HepG2 (cell line): ENCODE data around the gene SLC12A2. TPM values are rescaled to one million over a fixed set of nuclear protein-coding genes. Genes with fewer than 3 reads are reported as not detected.

Source experiments
- ATF2 ChIP-seq: sonication (generic); formaldehyde crosslinking; IDR thresholded peaks from 2 replicates; pipeline ENCODE4 v1.4.0; 2020; ENCODE audit warnings: missing genetic modification reagents
- CCAR2 ChIP-seq: fragments of 200-400 bp; formaldehyde crosslinking; optimal IDR thresholded peaks from 2 replicates; pipeline ENCODE3; 2018; ENCODE audit warnings: low read depth, mild to moderate bottlenecking, low read length, moderate library complexity
- CTCF ChIP-seq: sonication (generic); formaldehyde crosslinking; IDR thresholded peaks from 2 replicates; pipeline ENCODE4 v1.5.0; 2020; ENCODE audit warnings: mild to moderate bottlenecking, missing genetic modification reagents, moderate library complexity
- ELF3 ChIP-seq: IDR thresholded peaks from 2 replicates; pipeline ENCODE4 v1.6.1; 2016; ENCODE audit warnings: missing genetic modification reagents, missing compliant biosample characterization
- KIAA2018 ChIP-seq: sonication (generic); formaldehyde crosslinking; IDR thresholded peaks from 2 replicates; pipeline ENCODE4 v1.5.0; 2020; ENCODE audit warnings: mild to moderate bottlenecking, missing genetic modification reagents, borderline replicate concordance
- NR0B2 ChIP-seq: sonication (generic); formaldehyde crosslinking; IDR thresholded peaks from 2 replicates; pipeline ENCODE4 v1.4.0; 2020; ENCODE audit warnings: mild to moderate bottlenecking, missing genetic modification reagents
- SIN3B ChIP-seq: fragments of 150-350 bp; IDR thresholded peaks from 2 replicates; pipeline ENCODE4 v1.6.1; 2014; ENCODE audit warnings: low read length
- SKIL ChIP-seq: sonication (generic); formaldehyde crosslinking; IDR thresholded peaks from 2 replicates; pipeline ENCODE4 v1.8.0; 2022; ENCODE audit warnings: missing genetic modification reagents, mild to moderate bottlenecking, moderate library complexity, borderline replicate concordance
- SMARCC2 ChIP-seq: fragments of 450-650 bp; IDR thresholded peaks from 2 replicates; pipeline ENCODE4 v1.6.1; 2017; ENCODE audit warnings: antibody characterized with exemption, mild to moderate bottlenecking
- TBL1XR1 ChIP-seq: fragments of 150-350 bp; IDR thresholded peaks from 2 replicates; pipeline ENCODE4 v1.6.1; 2014; ENCODE audit warnings: borderline replicate concordance, low read length; ENCODE audit not compliant: partially characterized antibody
- ZNF143 ChIP-seq: sonication (generic); formaldehyde crosslinking; IDR thresholded peaks from 2 replicates; pipeline ENCODE4 v1.4.0; 2020; ENCODE audit warnings: missing genetic modification reagents
- ZNF451 ChIP-seq: sonication (generic); formaldehyde crosslinking; IDR thresholded peaks from 2 replicates; pipeline ENCODE4 v1.5.0; 2020; ENCODE audit warnings: mild to moderate bottlenecking, missing genetic modification reagents
- polyA plus RNA-seq, 8 experiments: library from polyadenylated mRNA; depleted of rRNA in 3 of 8; stranded (reverse) in 7 of 8; unstranded in 1 of 8; fragments of >200 nt; fragmentation: Illumina TruSeq in 4 of 8; extraction: Trizol in 4 of 8; gene quantifications; 2 replicates each; pipeline versions ENCODE4 v1.2.1 to v1.2.3, GENCODE V29; 2011 to 2016; ENCODE audit warnings: low read depth in 4 of 8, missing spikeins in 1 of 8, mixed read lengths in 1 of 8; ENCODE audit not compliant: insufficient read depth in 1 of 8
- total RNA-seq, 5 experiments: library from RNA; depleted of rRNA; stranded (reverse); fragments of >200 nt; fragmentation: Illumina TruSeq; extraction: Trizol; gene quantifications; 2 replicates each; pipeline ENCODE4 v1.2.3, GENCODE V29; 2016; ENCODE audit warnings: low read depth in 1 of 5

SLC12A2 gene
- total and polyA plus RNA-seq, 2 of the 13 experiments (the other 11 are each of a cell fraction or from before 2014, with no cell fraction given) = 4.0 to 9.7 TPM

GRCh38 chr5:128201065-128201926 lies 117.7 kb downstream of the SLC12A2 start (continued):
- TF ChIP-seq CTCF (CRISPR knock-in tag) (peak; percentile 85), ZNF143 (CRISPR knock-in tag) (no peak), SIN3B (no peak), NR0B2 (CRISPR knock-in tag) (no peak), SKIL (CRISPR knock-in tag) (no peak), ATF2 (CRISPR knock-in tag) (no peak), KIAA2018 (CRISPR knock-in tag) (no peak), CCAR2 (no peak), ZNF451 (no peak), SMARCC2 (no peak), TBL1XR1 (no peak), ELF3 (0 out of 2 replicates have a peak, but pooled peaks have one; percentile 11)
